ENCODE measurements around the gene GUCA2A. TPM values are rescaled to one million over a fixed set of nuclear protein-coding genes. Genes with fewer than 3 reads are reported as not detected.

The GUCA2A gene
- total and polyA plus RNA-seq, 5 donors from 2014 or later = not detected

GRCh38 chr1:42133809-42134526, 30.6 kb downstream of the GUCA2A start:
- H3K4me1 Mint-ChIP-seq = no peaks in the 10 kb centered on the region
- peaks cover 10% of the 10 kb centered on the region for H3K27me3 Mint-ChIP-seq
- no peaks in the 10 kb centered on the region for H3K9me3 Mint-ChIP-seq

GRCh38 chr1:42133390-42133789, 31.2 kb downstream of the GUCA2A start:
- H3K27me3 ChIP-seq (ENCODE audit: control insufficient read depth, insufficient read depth, low read length) = peaks cover 5% of the 10 kb centered on the region
- no peaks in the 10 kb centered on the region for H3K4me1 ChIP-seq (ENCODE audit: control insufficient read depth, insufficient read depth, low read length, poor library complexity, severe bottlenecking)
- no peak for ATAC-seq (ENCODE audit: low read depth in 2 of 2)
- Mint-ChIP-seq H3K4me1 (no peaks in the 10 kb centered on the region), H3K27me3 (peaks cover 5% of the 10 kb centered on the region), H3K4me3 (no peak overlapping the region), H3K9me3 (no peaks in the 10 kb centered on the region), H3K27ac (no peak overlapping the region), H3K36me3 (no peaks in the 10 kb centered on the region)
- H3K36me3 ChIP-seq (ENCODE audit: control insufficient read depth, insufficient read depth, low read length) = no peaks in the 10 kb centered on the region
- DNase-seq = no peak
- H3K4me3 ChIP-seq (ENCODE audit: low read depth, low read length) = no peak overlapping the region
- no peaks in the 10 kb centered on the region for H3K9me3 ChIP-seq (ENCODE audit: control insufficient read depth in 2 of 2, low read length in 2 of 2)
- H3K27ac ChIP-seq (ENCODE audit: insufficient read depth, low read length, poor library complexity, severe bottlenecking) = no peak overlapping the region

More at GRCh38 chr1:42133809-42134526, 30.6 kb downstream of the GUCA2A start:
- H3K27ac Mint-ChIP-seq = no peak overlapping the region
- no peaks in the 10 kb centered on the region for H3K36me3 Mint-ChIP-seq
- no peak overlapping the region for H3K27ac ChIP-seq (ENCODE audit: insufficient read depth, low read length, poor library complexity, severe bottlenecking)
- H3K27me3 ChIP-seq (ENCODE audit: control insufficient read depth, insufficient read depth, low read length) = peaks cover 5% of the 10 kb centered on the region
- H3K4me1 ChIP-seq (ENCODE audit: control insufficient read depth, insufficient read depth, low read length, poor library complexity, severe bottlenecking) = no peaks in the 10 kb centered on the region
- no peak overlapping the region for H3K4me3 ChIP-seq (ENCODE audit: low read depth, low read length)
- no peak for DNase-seq
- ATAC-seq (ENCODE audit: low read depth in 2 of 2) = no peak
- no peaks in the 10 kb centered on the region for H3K36me3 ChIP-seq (ENCODE audit: control insufficient read depth, insufficient read depth, low read length)
- H3K9me3 ChIP-seq (ENCODE audit: control insufficient read depth in 2 of 2, low read length in 2 of 2) = no peaks in the 10 kb centered on the region
- no peak overlapping the region for H3K4me3 Mint-ChIP-seq

GRCh38 chr1:42130061-42130660, 34.4 kb downstream of the GUCA2A start:
- DNase-seq = no peak
- Mint-ChIP-seq H3K4me1 (no peaks in the 10 kb centered on the region), H3K9me3 (peaks cover 0 to 2% (median 0%) of the 10 kb centered on the region in 7 donors), H3K4me3 (no peak overlapping the region), H3K27ac (no peak overlapping the region), H3K27me3 (no peaks in the 10 kb centered on the region), H3K36me3 (no peaks in the 10 kb centered on the region)
- Histone ChIP-seq H3K4me1 (ENCODE audit: control insufficient read depth, insufficient read depth, low read length, poor library complexity, severe bottlenecking) (no peaks in the 10 kb centered on the region), H3K36me3 (ENCODE audit: control insufficient read depth, insufficient read depth, low read length) (no peaks in the 10 kb centered on the region), H3K4me3 (ENCODE audit: low read depth, low read length) (no peak overlapping the region), H3K27ac (ENCODE audit: insufficient read depth, low read length, poor library complexity, severe bottlenecking) (no peak overlapping the region), H3K9me3 (ENCODE audit: control insufficient read depth in 2 of 2, low read length in 2 of 2) (no peaks in the 10 kb centered on the region), H3K27me3 (ENCODE audit: control insufficient read depth, insufficient read depth, low read length) (no peaks in the 10 kb centered on the region)
- no peak for ATAC-seq (ENCODE audit: low read depth in 2 of 2)

GRCh38 chr1:42128964-42129363, 35.6 kb downstream of the GUCA2A start:
- Mint-ChIP-seq H3K27ac (no peak overlapping the region), H3K9me3 (peaks cover 0 to 2% (median 0%) of the 10 kb centered on the region in 7 donors), H3K27me3 (peaks cover 3% of the 10 kb centered on the region), H3K4me3 (no peak overlapping the region), H3K36me3 (no peaks in the 10 kb centered on the region), H3K4me1 (no peaks in the 10 kb centered on the region)
- no peaks in the 10 kb centered on the region for H3K4me1 ChIP-seq (ENCODE audit: control insufficient read depth, insufficient read depth, low read length, poor library complexity, severe bottlenecking)
- H3K27me3 ChIP-seq (ENCODE audit: control insufficient read depth, insufficient read depth, low read length) = no peaks in the 10 kb centered on the region
- H3K9me3 ChIP-seq (ENCODE audit: control insufficient read depth in 2 of 2, low read length in 2 of 2) = no peaks in the 10 kb centered on the region
- ATAC-seq (ENCODE audit: low read depth in 2 of 2) = no peak
- H3K4me3 ChIP-seq (ENCODE audit: low read depth, low read length) = no peak overlapping the region
- no peak overlapping the region for H3K27ac ChIP-seq (ENCODE audit: insufficient read depth, low read length, poor library complexity, severe bottlenecking)
- no peak for DNase-seq
- no peaks in the 10 kb centered on the region for H3K36me3 ChIP-seq (ENCODE audit: control insufficient read depth, insufficient read depth, low read length)

- H3K27me3 Mint-ChIP-seq = peaks cover 5% of the 10 kb centered on the region
- H3K4me1 ChIP-seq (ENCODE audit: control insufficient read depth, insufficient read depth, low read length, poor library complexity, severe bottlenecking) = no peaks in the 10 kb centered on the region
- H3K4me3 ChIP-seq (ENCODE audit: low read depth, low read length) = no peak overlapping the region
- no peaks in the 10 kb centered on the region for H3K36me3 Mint-ChIP-seq
- ATAC-seq (ENCODE audit: low read depth in 2 of 2) = no peak
- no peaks in the 10 kb centered on the region for H3K9me3 ChIP-seq (ENCODE audit: control insufficient read depth in 2 of 2, low read length in 2 of 2)
- no peak overlapping the region for H3K27ac ChIP-seq (ENCODE audit: insufficient read depth, low read length, poor library complexity, severe bottlenecking)
- H3K4me3 Mint-ChIP-seq = no peak overlapping the region
- H3K27me3 ChIP-seq (ENCODE audit: control insufficient read depth, insufficient read depth, low read length) = no peaks in the 10 kb centered on the region
- H3K27ac Mint-ChIP-seq = no peak overlapping the region
- no peaks in the 10 kb centered on the region for H3K4me1 Mint-ChIP-seq
- no peak for DNase-seq
- H3K36me3 ChIP-seq (ENCODE audit: control insufficient read depth, insufficient read depth, low read length) = no peaks in the 10 kb centered on the region
- peaks cover 0 to 2% (median 0%) of the 10 kb centered on the region in 7 donors for H3K9me3 Mint-ChIP-seq
Measured at GRCh38 chr1:42128499-42128898, 36.0 kb downstream of the GUCA2A start.

- peaks cover 0 to 2% (median 0%) of the 10 kb centered on the region in 7 donors for H3K9me3 Mint-ChIP-seq
Measured at GRCh38 chr1:42127767-42128166, 36.8 kb downstream of the GUCA2A start.

GRCh38 chr1:42125552-42125951, 39.0 kb downstream of the GUCA2A start:
- H3K27ac ChIP-seq (ENCODE audit: insufficient read depth, low read length, poor library complexity, severe bottlenecking) = no peak overlapping the region
- H3K27ac Mint-ChIP-seq = no peak overlapping the region
- H3K9me3 ChIP-seq (ENCODE audit: control insufficient read depth in 2 of 2, low read length in 2 of 2) = no peaks in the 10 kb centered on the region
- H3K36me3 ChIP-seq (ENCODE audit: control insufficient read depth, insufficient read depth, low read length) = no peaks in the 10 kb centered on the region
- H3K27me3 Mint-ChIP-seq = peaks cover 13% of the 10 kb centered on the region
- DNase-seq = no peak
- H3K9me3 Mint-ChIP-seq = peaks cover 0 to 6% (median 1%) of the 10 kb centered on the region in 7 donors
- no peak for ATAC-seq (ENCODE audit: low read depth in 2 of 2)
- H3K27me3 ChIP-seq (ENCODE audit: control insufficient read depth, insufficient read depth, low read length) = peaks cover 3% of the 10 kb centered on the region
- H3K4me1 ChIP-seq (ENCODE audit: control insufficient read depth, insufficient read depth, low read length, poor library complexity, severe bottlenecking) = no peaks in the 10 kb centered on the region
- no peaks in the 10 kb centered on the region for H3K4me1 Mint-ChIP-seq
- no peak overlapping the region for H3K4me3 ChIP-seq (ENCODE audit: low read depth, low read length)
- no peaks in the 10 kb centered on the region for H3K36me3 Mint-ChIP-seq
- H3K4me3 Mint-ChIP-seq = no peak overlapping the region

More at GRCh38 chr1:42127767-42128166, 36.8 kb downstream of the GUCA2A start:
- Mint-ChIP-seq H3K4me1 (no peaks in the 10 kb centered on the region), H3K27me3 (peaks cover 11% of the 10 kb centered on the region), H3K36me3 (no peaks in the 10 kb centered on the region), H3K27ac (no peak overlapping the region), H3K4me3 (no peak overlapping the region)
- ATAC-seq (ENCODE audit: low read depth in 2 of 2) (no peak), DNase-seq (no peak)
- Histone ChIP-seq H3K4me1 (ENCODE audit: control insufficient read depth, insufficient read depth, low read length, poor library complexity, severe bottlenecking) (no peaks in the 10 kb centered on the region), H3K27me3 (ENCODE audit: control insufficient read depth, insufficient read depth, low read length) (no peaks in the 10 kb centered on the region), H3K9me3 (ENCODE audit: control insufficient read depth in 2 of 2, low read length in 2 of 2) (no peaks in the 10 kb centered on the region), H3K4me3 (ENCODE audit: low read depth, low read length) (no peak overlapping the region), H3K36me3 (ENCODE audit: control insufficient read depth, insufficient read depth, low read length) (no peaks in the 10 kb centered on the region), H3K27ac (ENCODE audit: insufficient read depth, low read length, poor library complexity, severe bottlenecking) (no peak overlapping the region)

- peaks cover 7% of the 10 kb centered on the region for H3K27me3 ChIP-seq (ENCODE audit: control insufficient read depth, insufficient read depth, low read length)
- peaks cover 0 to 6% (median 1%) of the 10 kb centered on the region in 7 donors for H3K9me3 Mint-ChIP-seq
- ATAC-seq (ENCODE audit: low read depth in 2 of 2) (no peak), DNase-seq (no peak)
- H3K27ac Mint-ChIP-seq = no peak overlapping the region
- H3K36me3 Mint-ChIP-seq = no peaks in the 10 kb centered on the region
- H3K4me1 Mint-ChIP-seq = no peaks in the 10 kb centered on the region
- H3K9me3 ChIP-seq (ENCODE audit: control insufficient read depth in 2 of 2, low read length in 2 of 2) = no peaks in the 10 kb centered on the region
- no peaks in the 10 kb centered on the region for H3K4me1 ChIP-seq (ENCODE audit: control insufficient read depth, insufficient read depth, low read length, poor library complexity, severe bottlenecking)
- H3K36me3 ChIP-seq (ENCODE audit: control insufficient read depth, insufficient read depth, low read length) = no peaks in the 10 kb centered on the region
- H3K27me3 Mint-ChIP-seq = peaks cover 17% of the 10 kb centered on the region
- H3K4me3 Mint-ChIP-seq = no peak overlapping the region
- no peak overlapping the region for H3K27ac ChIP-seq (ENCODE audit: insufficient read depth, low read length, poor library complexity, severe bottlenecking)
- no peak overlapping the region for H3K4me3 ChIP-seq (ENCODE audit: low read depth, low read length)
Measured at GRCh38 chr1:42122408-42122807, 42.1 kb downstream of the GUCA2A start.

Data from CD4-positive, CD25-positive, alpha-beta regulatory T cell (primary cell).